Measurements from ENCODE around the gene JAKMIP2.

The JAKMIP2 gene

GRCh38 chr5:147619281-147619878, 163.1 kb downstream of the JAKMIP2 start:
- H3K4me3 ChIP-seq (ENCODE audit: low read length) = no peak overlapping the region
- H3K4me2 ChIP-seq (ENCODE audit: low read length) = no peak overlapping the region
- H3K27ac ChIP-seq (ENCODE audit: low read depth, low read length) = no peak overlapping the region
- H3F3A ChIP-seq (ENCODE audit: control insufficient read depth, insufficient read depth) = no peaks in the 10 kb centered on the region
- no peaks in the 10 kb centered on the region for H3K27me3 ChIP-seq (ENCODE audit: control insufficient read depth, low read length)
- no peaks in the 10 kb centered on the region for H3K79me2 ChIP-seq (ENCODE audit: control insufficient read depth, low read length)
- no peaks in the 10 kb centered on the region for H3K9me3 ChIP-seq (ENCODE audit: control insufficient read depth, insufficient read depth, low read length)
- no peaks in the 10 kb centered on the region for H3K4me1 ChIP-seq (ENCODE audit: control insufficient read depth, low read length)
- no peaks in the 10 kb centered on the region for H4K20me1 ChIP-seq (ENCODE audit: control insufficient read depth, insufficient read depth, low read depth, low read length)
- H3K9me2 ChIP-seq (replicated peaks; ENCODE audit: control insufficient read depth, low read length) = no peaks in the 10 kb centered on the region; the same call in 1 of the 2 replicates
- TF ChIP-seq EZH2phosphoT487 (IDR thresholded peaks at IDR 0.05; ENCODE audit: borderline replicate concordance, low read length) (no peak), CTCF (IDR thresholded peaks at IDR 0.05; ENCODE audit: low read depth, low read length, poor library complexity, severe bottlenecking) (no peak)
- no peaks in the 10 kb centered on the region; the same call in 1 of the 2 replicates for H3K36me3 ChIP-seq (ENCODE audit: control insufficient read depth, low read length)

GRCh38 chr5:147617711-147618350, 164.7 kb downstream of the JAKMIP2 start:
- no peak overlapping the region for H3K4me3 ChIP-seq (ENCODE audit: low read length)
- no peaks in the 10 kb centered on the region for H3F3A ChIP-seq (ENCODE audit: control insufficient read depth, insufficient read depth)
- H3K9me3 ChIP-seq (ENCODE audit: control insufficient read depth, insufficient read depth, low read length) = no peaks in the 10 kb centered on the region
- no peak overlapping the region for H3K27ac ChIP-seq (ENCODE audit: low read depth, low read length)
- H3K27me3 ChIP-seq (ENCODE audit: control insufficient read depth, low read length) = no peaks in the 10 kb centered on the region
- no peak overlapping the region for H3K4me2 ChIP-seq (ENCODE audit: low read length)
- no peaks in the 10 kb centered on the region for H3K79me2 ChIP-seq (ENCODE audit: control insufficient read depth, low read length)
- no peaks in the 10 kb centered on the region; the same call in 1 of the 2 replicates for H3K9me2 ChIP-seq (replicated peaks; ENCODE audit: control insufficient read depth, low read length)
- H4K20me1 ChIP-seq (ENCODE audit: control insufficient read depth, insufficient read depth, low read depth, low read length) = no peaks in the 10 kb centered on the region
- TF ChIP-seq CTCF (IDR thresholded peaks at IDR 0.05; ENCODE audit: low read depth, low read length, poor library complexity, severe bottlenecking) (no peak), EZH2phosphoT487 (IDR thresholded peaks at IDR 0.05; ENCODE audit: borderline replicate concordance, low read length) (no peak)
- H3K4me1 ChIP-seq (ENCODE audit: control insufficient read depth, low read length) = no peaks in the 10 kb centered on the region
- H3K36me3 ChIP-seq (ENCODE audit: control insufficient read depth, low read length) = no peaks in the 10 kb centered on the region; the same call in 1 of the 2 replicates

GRCh38 chr5:147617191-147617606, 165.3 kb downstream of the JAKMIP2 start:
- no peaks in the 10 kb centered on the region for H3K79me2 ChIP-seq (ENCODE audit: control insufficient read depth, low read length)
- H3K36me3 ChIP-seq (ENCODE audit: control insufficient read depth, low read length) = no peaks in the 10 kb centered on the region; the same call in 1 of the 2 replicates
- H3K9me2 ChIP-seq (replicated peaks; ENCODE audit: control insufficient read depth, low read length) = no peaks in the 10 kb centered on the region; the same call in 1 of the 2 replicates
- H3K4me1 ChIP-seq (ENCODE audit: control insufficient read depth, low read length) = no peaks in the 10 kb centered on the region
- H4K20me1 ChIP-seq (ENCODE audit: control insufficient read depth, insufficient read depth, low read depth, low read length) = no peaks in the 10 kb centered on the region
- no peak overlapping the region for H3K4me3 ChIP-seq (ENCODE audit: low read length)
- no peaks in the 10 kb centered on the region for H3K27me3 ChIP-seq (ENCODE audit: control insufficient read depth, low read length)
- no peak overlapping the region for H3K27ac ChIP-seq (ENCODE audit: low read depth, low read length)
- no peak for TF ChIP-seq CTCF (IDR thresholded peaks at IDR 0.05; ENCODE audit: low read depth, low read length, poor library complexity, severe bottlenecking)
- TF ChIP-seq EZH2phosphoT487 (IDR thresholded peaks at IDR 0.05; ENCODE audit: borderline replicate concordance, low read length) = no peak
- H3F3A ChIP-seq (ENCODE audit: control insufficient read depth, insufficient read depth) = no peaks in the 10 kb centered on the region
- no peak overlapping the region for H3K4me2 ChIP-seq (ENCODE audit: low read length)
- no peaks in the 10 kb centered on the region for H3K9me3 ChIP-seq (ENCODE audit: control insufficient read depth, insufficient read depth, low read length)

Data from DOHH2 (cell line).